PFSK-1 (cell line): Measurements from ENCODE around the gene TTLL5.

Source experiments
- FOXP2 ChIP-seq: optimal IDR thresholded peaks from 2 replicates; pipeline ENCODE3; 2011; ENCODE audit warnings: borderline replicate concordance, control low read depth, inconsistent platforms; ENCODE audit not compliant: insufficient read depth; ENCODE audit errors: extremely low read length, extremely low read depth
- POLR2AphosphoS5 ChIP-seq: IDR thresholded peaks from 2 replicates; pipeline ENCODE4 v1.6.1; 2012; ENCODE audit warnings: low read depth, mild to moderate bottlenecking, control low read depth, low read length, moderate library complexity
- REST ChIP-seq, 2 experiments: IDR thresholded peaks; 2 replicates each; pipeline versions ENCODE4 v1.6.1 to v1.8.0; 2011 to 2012; ENCODE audit warnings: low read depth in 2 of 2, low read length in 2 of 2, control low read depth in 1 of 2, inconsistent platforms in 1 of 2, mild to moderate bottlenecking in 1 of 2, moderate library complexity in 1 of 2; ENCODE audit not compliant: insufficient read depth in 1 of 2
- SIN3A ChIP-seq: IDR thresholded peaks from 2 replicates; pipeline ENCODE4 v1.6.1; 2012; ENCODE audit warnings: mild to moderate bottlenecking, low read length, moderate library complexity, borderline replicate concordance; ENCODE audit not compliant: insufficient read depth
- TAF1 ChIP-seq: IDR thresholded peaks from 2 replicates; pipeline ENCODE4 v1.6.1; 2012; ENCODE audit warnings: low read length, control low read depth, borderline replicate concordance; ENCODE audit not compliant: insufficient read depth

GRCh38 chr14:75673345-75674035, 12.4 kb downstream of the TTLL5 start:
- no peak for TF ChIP-seq REST (IDR thresholded peaks at IDR 0.05; ENCODE audit: insufficient read depth in 1 of 2, low read depth in 2 of 2, low read length in 2 of 2)
- no peak for TF ChIP-seq TAF1
- TF ChIP-seq POLR2AphosphoS5: no peak
- TF ChIP-seq SIN3A: no peak
- no peak for TF ChIP-seq FOXP2
